ENCODE data around the gene CAPN5.
A peak's percentile ranks its signal among the peaks of the same experiment; 100 is the strongest.

Gene CAPN5

DNA sequence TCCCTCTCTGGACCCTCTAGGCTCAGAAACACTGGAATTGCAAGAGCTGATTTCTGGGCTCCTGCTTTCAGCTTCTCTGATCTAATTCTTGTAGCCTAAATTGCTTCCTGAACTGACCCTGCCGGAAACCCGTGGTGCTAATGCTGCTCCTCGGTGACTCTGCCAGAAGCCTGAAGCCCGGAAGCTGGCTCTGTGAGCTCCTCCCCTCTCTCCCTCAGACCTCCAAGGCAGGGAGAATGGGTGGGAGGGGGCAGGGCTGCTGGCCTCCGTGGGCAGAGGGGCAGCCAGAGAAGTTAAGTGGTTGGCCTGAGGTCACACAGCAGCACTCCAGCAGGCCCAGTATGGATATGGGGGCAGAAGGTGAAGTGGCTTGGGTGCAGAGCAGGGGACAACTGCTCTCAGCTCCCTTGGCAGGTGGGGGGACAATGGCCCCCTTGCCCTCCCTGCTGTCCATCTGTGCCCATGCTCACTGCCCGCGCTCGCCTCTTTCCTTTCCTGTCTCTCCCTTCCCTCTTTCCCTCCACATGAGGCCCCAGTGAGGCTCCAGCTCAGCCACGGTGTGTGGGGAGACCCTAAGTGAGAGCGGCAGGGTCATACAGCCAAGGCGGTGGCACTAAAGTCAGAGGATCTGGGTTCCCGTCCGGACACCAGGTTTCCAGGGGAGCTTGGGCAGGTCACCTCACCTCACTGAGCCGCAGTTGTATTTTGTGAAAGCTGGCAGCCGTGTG, 16.2 kb downstream of the CAPN5 start:
- DNase-seq (ENCODE audit: low read depth in 2 of 2): peak in 1 of 2 donors; percentile 28

DNA sequence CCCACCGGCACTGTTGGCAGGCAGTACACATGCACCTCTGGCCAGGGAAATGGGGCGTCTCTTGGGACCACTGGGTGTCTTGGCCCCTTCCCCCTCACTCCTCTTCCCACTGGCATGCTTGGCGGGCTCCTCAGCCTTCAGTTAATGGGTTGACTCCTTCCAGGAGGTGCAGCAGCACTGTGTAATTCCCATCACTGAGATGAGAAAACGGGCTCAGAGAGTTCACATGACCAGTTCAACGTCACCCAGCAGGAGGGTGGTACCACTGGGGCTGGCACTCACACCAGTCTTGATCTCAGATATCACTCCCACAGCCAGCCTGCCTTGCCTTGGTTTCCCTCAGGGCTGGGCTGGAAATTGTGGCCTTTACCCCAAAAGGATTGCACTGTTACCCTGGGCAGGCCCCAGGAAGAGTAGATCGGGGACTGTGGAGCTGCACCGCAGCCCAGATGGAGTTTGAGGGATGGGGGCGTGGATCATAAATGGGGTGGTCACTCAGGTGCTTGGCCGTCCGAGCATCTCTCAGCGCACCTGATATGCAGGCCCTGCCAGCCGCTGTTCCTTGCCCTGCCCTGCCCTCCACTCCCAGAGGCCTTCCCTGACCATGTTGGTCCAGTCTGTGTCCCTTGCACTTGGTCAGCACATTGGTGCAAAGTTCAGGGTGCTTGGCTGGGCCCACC, 16.9 kb downstream of the CAPN5 start:
- no peak for DNase-seq (ENCODE audit: low read depth in 2 of 2)

DNA sequence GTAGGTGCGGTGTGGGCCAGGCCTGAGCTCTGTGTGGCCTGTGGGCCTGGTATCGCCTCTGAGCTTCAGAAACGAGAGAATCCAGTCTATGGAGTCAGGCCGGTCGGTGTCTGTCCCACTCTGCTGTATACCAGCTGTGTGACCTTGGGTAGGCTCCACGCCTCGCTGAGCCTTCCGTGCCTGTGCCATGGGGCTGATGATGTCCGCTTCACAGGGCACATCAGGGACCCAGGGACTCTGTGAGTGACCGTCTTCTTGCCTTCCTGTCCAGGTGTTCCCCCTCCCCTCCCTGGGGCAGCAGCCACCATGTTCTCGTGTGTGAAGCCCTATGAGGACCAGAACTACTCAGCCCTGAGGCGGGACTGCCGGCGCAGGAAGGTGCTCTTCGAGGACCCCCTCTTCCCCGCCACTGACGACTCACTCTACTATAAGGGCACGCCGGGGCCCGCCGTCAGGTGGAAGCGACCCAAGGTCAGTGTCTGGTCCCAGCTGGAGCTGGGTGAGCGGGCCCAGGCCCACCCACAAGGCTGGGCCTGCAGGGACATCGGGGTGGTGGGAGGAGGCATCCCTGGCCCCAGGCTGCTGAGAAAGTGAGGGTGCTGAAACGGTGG, 17.9 kb downstream of the CAPN5 start:
- no peak for DNase-seq (ENCODE audit: low read depth in 2 of 2)

- no peak for DNase-seq (ENCODE audit: low read depth in 2 of 2)
These were observed 18.9 kb downstream of the CAPN5 start for GRCh38 chr11:77085652-77086051.

- DNase-seq (ENCODE audit: low read depth in 2 of 2): no peak
These were observed 20.0 kb downstream of the CAPN5 start for GRCh38 chr11:77086521-77087472.

GRCh38 chr11:77087723-77088225, 21.0 kb downstream of the CAPN5 start:
- DNase-seq (ENCODE audit: low read depth in 2 of 2): no peak

DNA sequence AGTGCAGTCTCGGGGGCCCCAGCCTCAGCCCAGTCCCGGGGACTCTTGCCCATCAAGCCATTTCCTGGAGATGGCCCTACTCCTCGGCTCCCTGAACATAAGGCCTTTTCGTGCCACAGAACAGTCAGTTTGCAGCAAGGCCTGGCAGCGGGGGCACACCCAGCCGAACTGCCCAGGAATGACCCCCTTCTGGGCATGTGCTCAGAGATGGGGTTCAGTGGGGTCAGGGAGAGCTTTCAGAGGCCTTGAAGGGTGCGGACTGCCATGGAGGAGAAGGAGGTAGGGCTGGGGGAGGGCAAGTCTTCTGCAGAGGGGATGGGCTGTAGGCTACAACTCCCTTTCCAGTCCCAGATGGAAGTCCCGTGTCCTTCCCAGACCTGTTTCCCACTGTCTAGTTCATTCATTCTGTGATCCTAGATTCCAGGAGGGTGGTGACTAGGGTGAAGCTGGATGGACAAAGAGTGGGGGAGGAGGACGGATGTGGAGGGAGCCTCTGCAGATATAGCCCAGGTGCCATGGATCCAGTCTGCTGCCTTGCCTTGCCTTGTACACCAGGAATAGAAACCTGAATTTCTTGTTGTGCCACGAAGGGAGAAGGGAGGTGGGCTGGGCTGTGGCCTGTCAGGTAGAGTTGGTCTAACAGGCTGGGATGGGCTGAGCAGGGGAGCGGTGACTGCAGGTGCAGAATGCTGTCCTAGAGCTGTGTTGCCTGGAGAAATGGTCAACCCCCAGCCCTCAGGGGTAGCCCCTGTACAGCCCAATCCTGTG, 21.6 kb downstream of the CAPN5 start:
- DNase-seq (ENCODE audit: low read depth in 2 of 2): no peak

- no peak for DNase-seq (ENCODE audit: low read depth in 2 of 2)
These were observed 22.3 kb downstream of the CAPN5 start for GRCh38 chr11:77089004-77089545.

DNA sequence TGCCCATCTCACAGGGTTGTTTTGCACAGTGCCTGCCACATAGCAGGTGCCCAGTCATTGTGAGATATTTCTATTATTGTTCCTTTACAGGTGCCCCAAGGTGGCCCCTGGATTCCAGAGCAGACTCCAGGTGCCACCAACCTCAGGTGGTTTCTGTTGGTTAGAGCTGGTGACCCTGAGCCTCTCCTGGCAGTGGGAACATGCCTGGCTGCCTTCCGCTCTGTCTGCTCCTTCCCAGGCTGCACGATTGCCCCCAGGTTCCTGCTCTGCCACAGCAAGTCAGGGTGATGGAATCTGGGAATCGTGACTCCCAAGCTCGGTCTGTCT, 23.2 kb downstream of the CAPN5 start:
- no peak for DNase-seq (ENCODE audit: low read depth in 2 of 2)

DNA sequence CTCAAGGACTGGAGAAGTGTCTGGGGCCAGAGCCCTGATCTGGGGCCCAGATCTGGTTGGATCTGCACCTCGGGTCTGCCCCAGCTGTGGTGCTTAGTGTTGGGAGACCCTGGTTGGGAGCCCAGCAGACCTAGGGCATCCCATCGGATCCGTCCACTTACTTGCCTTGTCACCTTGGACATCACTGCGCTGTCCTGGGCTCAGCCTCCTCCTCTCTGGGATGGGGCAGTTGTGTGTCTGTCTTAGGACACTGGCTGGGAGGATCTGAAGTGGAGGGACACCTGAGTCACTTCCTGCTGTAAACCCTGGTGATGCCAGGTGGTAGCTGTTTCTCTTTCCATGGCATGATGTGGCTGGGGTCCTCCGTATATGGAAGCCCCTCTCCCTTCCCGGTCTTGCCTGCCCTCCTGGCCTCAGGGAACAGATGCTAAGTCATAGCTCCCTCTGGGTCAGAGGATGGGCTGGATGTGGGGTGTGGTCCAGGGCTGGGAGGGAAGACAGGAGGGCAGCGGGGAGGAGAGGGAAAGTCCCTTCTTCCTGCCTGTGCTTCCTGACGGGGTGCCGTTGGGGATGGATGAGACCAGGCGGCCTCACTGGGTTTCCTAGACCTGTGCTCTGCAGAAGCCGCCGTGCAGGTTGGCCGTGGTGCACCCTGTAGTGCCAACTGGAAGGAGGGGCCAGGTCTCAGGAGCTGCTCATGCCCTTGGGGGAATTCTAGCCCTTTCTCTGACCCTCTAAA, 23.8 kb downstream of the CAPN5 start:
- DNase-seq (ENCODE audit: low read depth in 2 of 2): no peak

DNA sequence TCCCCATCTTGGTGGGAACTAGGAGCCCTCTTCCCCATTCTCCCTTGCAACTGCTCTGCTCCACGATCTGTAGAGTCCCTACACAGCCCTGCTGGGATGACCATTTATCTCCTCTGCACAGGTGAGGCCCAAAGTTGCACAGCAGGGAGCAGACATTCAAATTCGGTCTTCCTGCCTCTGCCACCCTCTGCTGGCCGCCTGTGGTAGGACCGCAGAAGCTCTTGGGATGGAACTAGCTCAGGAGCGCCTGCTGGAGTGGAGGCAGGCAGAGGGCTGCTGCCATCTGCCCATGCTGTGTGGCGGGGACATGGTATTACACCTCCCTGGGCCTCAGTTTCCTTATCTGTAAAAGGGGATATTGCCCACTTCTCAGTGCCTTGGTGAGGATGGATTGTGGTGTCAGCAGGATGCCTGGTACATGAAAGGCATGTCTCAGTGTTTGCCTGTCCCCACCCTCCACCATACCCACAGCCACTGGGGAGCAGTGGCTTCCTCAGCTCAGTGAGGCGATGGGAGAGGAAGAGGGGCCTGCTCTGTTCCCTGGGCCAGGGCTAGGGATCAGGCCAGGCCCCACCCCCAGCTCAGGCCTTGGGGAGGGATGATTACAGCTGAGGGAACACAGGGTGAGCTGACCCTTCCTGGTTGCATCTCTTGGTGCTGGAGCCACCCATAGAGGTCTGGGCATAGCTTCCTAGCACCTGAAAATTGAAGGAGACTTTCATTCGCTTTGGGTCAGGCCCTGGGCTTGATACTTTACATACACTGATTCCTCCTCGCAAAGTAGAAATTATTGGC, 24.6 kb downstream of the CAPN5 start:
- DNase-seq (ENCODE audit: low read depth in 2 of 2): peak; percentile 71 to 79

DNA sequence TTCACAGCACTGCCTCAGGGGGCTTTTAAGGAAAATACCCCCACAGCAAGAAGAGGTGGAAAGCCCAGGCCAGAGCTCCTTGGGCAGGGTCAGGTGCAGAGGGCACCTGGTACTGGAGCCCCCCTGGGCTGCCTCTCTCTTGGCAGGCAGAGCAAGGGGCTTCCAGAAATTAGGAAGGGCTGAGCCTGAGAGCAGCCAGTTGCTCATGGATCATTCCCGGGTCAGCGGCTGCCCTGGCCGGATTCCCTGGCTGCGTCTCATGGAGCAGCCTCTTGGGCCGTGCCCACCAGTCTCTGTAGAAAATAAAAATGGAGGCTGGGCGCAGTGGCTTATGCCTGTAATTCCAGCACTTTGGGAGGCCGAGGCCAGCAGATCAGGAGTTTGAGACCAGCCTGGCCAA, 25.6 kb downstream of the CAPN5 start:
- DNase-seq (ENCODE audit: low read depth in 2 of 2): no peak

GRCh38 chr11:77093056-77093891, 26.5 kb downstream of the CAPN5 start:
- no peak for DNase-seq (ENCODE audit: low read depth in 2 of 2)

- no peak for DNase-seq (ENCODE audit: low read depth in 2 of 2)
These were observed 27.4 kb downstream of the CAPN5 start for GRCh38 chr11:77093987-77094840.

DNA sequence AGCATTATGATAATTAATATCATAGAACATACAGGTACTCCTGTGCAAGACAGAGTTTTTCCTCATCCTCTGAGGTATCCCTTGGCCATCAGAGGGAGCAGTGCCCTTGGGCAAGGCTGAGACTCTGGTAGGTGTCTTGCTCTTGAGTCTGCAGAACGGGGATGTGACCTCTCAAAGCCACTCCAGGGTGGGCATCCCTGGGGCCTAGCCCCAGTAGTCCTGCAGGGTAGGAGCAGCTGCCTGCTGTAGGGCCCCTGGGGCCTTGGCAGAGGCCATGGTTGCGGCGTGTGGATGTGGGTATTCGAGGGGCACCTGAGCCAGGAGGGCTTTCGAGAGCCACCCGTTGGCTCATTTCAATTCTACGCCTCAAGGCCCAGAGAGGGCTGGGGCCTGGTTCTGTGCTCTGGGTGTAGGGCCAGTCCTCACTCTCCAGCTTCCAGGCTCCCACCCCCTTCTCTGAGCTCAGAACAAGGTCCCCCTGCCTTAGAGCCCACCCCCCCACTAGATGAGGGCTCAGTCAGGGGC, 28.1 kb downstream of the CAPN5 start:
- no peak for DNase-seq (ENCODE audit: low read depth in 2 of 2)

GRCh38 chr11:77095551-77096490, 29.1 kb downstream of the CAPN5 start:
- DNase-seq (ENCODE audit: low read depth in 2 of 2): no peak
